ENCODE results near the gene BRD7. TPM values are rescaled to one million over a fixed set of nuclear protein-coding genes. Genes with fewer than 3 reads are reported as not detected.

Gene BRD7
- total RNA-seq, 1 experiment from 2014 or later = 45.6 TPM

DNA sequence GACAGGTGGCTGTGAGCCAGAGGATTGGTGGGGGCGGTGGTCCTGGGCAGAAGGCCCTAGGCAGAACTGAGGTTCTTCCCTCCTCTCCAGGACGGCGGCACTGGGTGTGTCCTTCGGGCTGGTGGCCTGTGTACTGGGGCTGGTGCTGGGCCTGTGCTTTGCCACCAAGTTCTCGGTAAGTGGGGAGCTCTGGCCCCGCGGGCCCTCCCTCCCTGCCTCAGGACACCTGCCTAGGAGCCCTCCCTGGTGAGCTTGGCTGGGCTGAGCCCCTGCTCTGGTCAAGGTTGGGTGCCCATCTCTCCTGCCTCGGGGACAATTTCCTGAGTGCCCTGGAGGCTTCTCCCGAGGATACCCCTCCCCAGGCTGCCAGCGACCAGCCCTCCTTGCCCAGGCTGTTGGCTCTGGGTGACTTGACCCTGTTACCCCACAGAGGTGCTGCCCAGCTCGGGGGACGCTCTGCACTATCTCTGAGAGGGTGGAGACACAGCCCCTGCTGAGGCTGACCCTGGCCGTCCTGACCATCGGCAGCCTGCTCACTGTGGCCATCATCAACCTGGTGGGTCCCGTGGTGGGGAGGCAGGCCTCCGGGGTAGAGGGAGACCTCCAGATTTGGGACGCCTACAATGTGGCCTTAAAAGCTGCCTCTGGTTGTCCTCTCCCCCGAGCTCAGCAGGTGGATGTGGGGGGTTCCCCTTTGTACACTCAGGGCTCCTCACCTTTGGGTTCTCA lies 60.4 kb downstream of the BRD7 start:
- Histone ChIP-seq H3K9me3 (ENCODE audit: control insufficient read depth, insufficient read depth, low read depth, low read length) (no peaks in the 10 kb centered on the region), H3K27me3 (ENCODE audit: control insufficient read depth, insufficient read depth, low read length) (no peaks in the 10 kb centered on the region), H3K4me1 (ENCODE audit: control insufficient read depth, insufficient read depth, low read length) (no peaks in the 10 kb centered on the region), H3K36me3 (ENCODE audit: control insufficient read depth, insufficient read depth, low read length) (no peaks in the 10 kb centered on the region), H3K27ac (ENCODE audit: low read length) (no peak overlapping the region), H3K4me3 (ENCODE audit: low read depth in 2 of 2, low read length in 2 of 2) (no peak overlapping the region)
- DNase-seq (ENCODE audit: low read depth, low spot score) (no peak), ATAC-seq (no peak)
- ChIA-PET POLR2A (no interaction called here), CTCF (no interaction called here)
- intact Hi-C loops (cut with micrococcal nuclease; ENCODE audit: unreplicated experiment) = no loop called here
- BruUV-seq (replicated peaks) = no TSS peak
- in situ Hi-C loops (cut with HindIII; ENCODE audit: low pct_unique_long_range_greater_than_20kb, low sequenced_read_pairs) = no loop called here
- TF ChIP-seq TCF7L2 (IDR thresholded peaks at IDR 0.05; ENCODE audit: low read depth, low read length) = no peak
- no peak for TF ChIP-seq SIN3A (IDR thresholded peaks at IDR 0.05; ENCODE audit: borderline replicate concordance, insufficient read depth, low read depth, low read length)
- TF ChIP-seq, protein P1, sequence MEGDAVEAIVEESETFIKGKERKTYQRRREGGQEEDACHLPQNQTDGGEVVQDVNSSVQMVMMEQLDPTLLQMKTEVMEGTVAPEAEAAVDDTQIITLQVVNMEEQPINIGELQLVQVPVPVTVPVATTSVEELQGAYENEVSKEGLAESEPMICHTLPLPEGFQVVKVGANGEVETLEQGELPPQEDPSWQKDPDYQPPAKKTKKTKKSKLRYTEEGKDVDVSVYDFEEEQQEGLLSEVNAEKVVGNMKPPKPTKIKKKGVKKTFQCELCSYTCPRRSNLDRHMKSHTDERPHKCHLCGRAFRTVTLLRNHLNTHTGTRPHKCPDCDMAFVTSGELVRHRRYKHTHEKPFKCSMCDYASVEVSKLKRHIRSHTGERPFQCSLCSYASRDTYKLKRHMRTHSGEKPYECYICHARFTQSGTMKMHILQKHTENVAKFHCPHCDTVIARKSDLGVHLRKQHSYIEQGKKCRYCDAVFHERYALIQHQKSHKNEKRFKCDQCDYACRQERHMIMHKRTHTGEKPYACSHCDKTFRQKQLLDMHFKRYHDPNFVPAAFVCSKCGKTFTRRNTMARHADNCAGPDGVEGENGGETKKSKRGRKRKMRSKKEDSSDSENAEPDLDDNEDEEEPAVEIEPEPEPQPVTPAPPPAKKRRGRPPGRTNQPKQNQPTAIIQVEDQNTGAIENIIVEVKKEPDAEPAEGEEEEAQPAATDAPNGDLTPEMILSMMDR (IDR thresholded peaks at IDR 0.05) = no peak
- TF ChIP-seq POLR2AphosphoS5 (IDR thresholded peaks at IDR 0.05; ENCODE audit: low read depth, low read length) = no peak
- TF ChIP-seq, protein P2, sequence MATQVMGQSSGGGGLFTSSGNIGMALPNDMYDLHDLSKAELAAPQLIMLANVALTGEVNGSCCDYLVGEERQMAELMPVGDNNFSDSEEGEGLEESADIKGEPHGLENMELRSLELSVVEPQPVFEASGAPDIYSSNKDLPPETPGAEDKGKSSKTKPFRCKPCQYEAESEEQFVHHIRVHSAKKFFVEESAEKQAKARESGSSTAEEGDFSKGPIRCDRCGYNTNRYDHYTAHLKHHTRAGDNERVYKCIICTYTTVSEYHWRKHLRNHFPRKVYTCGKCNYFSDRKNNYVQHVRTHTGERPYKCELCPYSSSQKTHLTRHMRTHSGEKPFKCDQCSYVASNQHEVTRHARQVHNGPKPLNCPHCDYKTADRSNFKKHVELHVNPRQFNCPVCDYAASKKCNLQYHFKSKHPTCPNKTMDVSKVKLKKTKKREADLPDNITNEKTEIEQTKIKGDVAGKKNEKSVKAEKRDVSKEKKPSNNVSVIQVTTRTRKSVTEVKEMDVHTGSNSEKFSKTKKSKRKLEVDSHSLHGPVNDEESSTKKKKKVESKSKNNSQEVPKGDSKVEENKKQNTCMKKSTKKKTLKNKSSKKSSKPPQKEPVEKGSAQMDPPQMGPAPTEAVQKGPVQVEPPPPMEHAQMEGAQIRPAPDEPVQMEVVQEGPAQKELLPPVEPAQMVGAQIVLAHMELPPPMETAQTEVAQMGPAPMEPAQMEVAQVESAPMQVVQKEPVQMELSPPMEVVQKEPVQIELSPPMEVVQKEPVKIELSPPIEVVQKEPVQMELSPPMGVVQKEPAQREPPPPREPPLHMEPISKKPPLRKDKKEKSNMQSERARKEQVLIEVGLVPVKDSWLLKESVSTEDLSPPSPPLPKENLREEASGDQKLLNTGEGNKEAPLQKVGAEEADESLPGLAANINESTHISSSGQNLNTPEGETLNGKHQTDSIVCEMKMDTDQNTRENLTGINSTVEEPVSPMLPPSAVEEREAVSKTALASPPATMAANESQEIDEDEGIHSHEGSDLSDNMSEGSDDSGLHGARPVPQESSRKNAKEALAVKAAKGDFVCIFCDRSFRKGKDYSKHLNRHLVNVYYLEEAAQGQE (IDR thresholded peaks at IDR 0.05; ENCODE audit: insufficient read depth in 1 of 2, low read depth in 2 of 2, low read length in 1 of 2) = no peak

DNA sequence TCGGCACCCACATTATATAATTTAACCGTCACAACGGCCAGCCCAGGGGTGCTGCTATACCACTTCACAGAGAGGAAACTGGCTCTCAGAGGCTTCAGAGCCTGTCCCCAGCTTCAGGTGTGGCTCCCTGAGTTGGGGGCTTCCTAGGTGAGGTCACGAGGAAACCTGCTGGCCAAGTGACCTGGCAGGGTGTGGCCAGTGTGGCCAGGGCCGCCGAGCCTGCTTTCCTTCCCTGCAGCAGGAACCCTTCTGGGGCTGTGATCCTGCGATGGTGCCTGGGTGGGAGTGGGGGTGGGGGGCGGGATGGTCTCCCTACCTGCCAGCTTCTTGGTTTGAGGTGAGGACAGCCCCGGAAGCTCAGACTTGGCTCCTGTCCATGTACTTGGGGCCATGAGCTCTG lies 62.5 kb downstream of the BRD7 start:
- POLR2A ChIA-PET = no interaction called here
- no peak overlapping the region for H3K4me3 ChIP-seq (ENCODE audit: low read depth in 2 of 2, low read length in 2 of 2)
- DNase-seq (ENCODE audit: low read depth, low spot score) (no peak), ATAC-seq (no peak)
- no peak overlapping the region for H3K27ac ChIP-seq (ENCODE audit: low read length)
- no peaks in the 10 kb centered on the region for H3K27me3 ChIP-seq (ENCODE audit: control insufficient read depth, insufficient read depth, low read length)
- no peaks in the 10 kb centered on the region for H3K9me3 ChIP-seq (ENCODE audit: control insufficient read depth, insufficient read depth, low read depth, low read length)
- 0 out of 2 replicates have a peak, but pooled peaks cover 2% of the 10 kb centered on the region for H3K4me1 ChIP-seq (ENCODE audit: control insufficient read depth, insufficient read depth, low read length)
- intact Hi-C loops (cut with micrococcal nuclease; ENCODE audit: unreplicated experiment) (no loop called here), in situ Hi-C loops (cut with HindIII; ENCODE audit: low pct_unique_long_range_greater_than_20kb, low sequenced_read_pairs) (no loop called here)
- TF ChIP-seq, protein P1 (IDR thresholded peaks at IDR 0.05) = no peak
- CTCF ChIA-PET = no interaction called here
- H3K36me3 ChIP-seq (ENCODE audit: control insufficient read depth, insufficient read depth, low read length) = no peaks in the 10 kb centered on the region
- no TSS peak for BruUV-seq (replicated peaks)
